NCI-H748 (cell line): Measurements from ENCODE around the gene SNAPC4.
A peak's percentile ranks its signal among the peaks of the same experiment; 100 is the strongest.
"Not testable (repeated sequence)": the region's sequence is repeated elsewhere in the genome, so short reads cannot be mapped to it uniquely, and the experiment has no call there.

ENCODE experiments used
- DNase-seq: peaks from one replicate; lab custom pipeline; 2025; ENCODE audit not compliant: unreplicated experiment; lab: John Stamatoyannopoulos, UW

SNAPC4 gene

GRCh38 chr9:136433043-136433715, 33.2 kb upstream of the SNAPC4 start:
- DNase-seq: no peak

GRCh38 chr9:136432591-136432990, 32.6 kb upstream of the SNAPC4 start:
- no peak for DNase-seq

- DNase-seq: no peak
Observed at GRCh38 chr9:136431782-136432350, 31.9 kb upstream of the SNAPC4 start.

GRCh38 chr9:136430588-136431234, 30.7 kb upstream of the SNAPC4 start:
- no peak for DNase-seq

- no peak for DNase-seq
Observed at GRCh38 chr9:136429683-136430491, 29.9 kb upstream of the SNAPC4 start.

- DNase-seq: no peak
Observed at GRCh38 chr9:136429075-136429628, 29.2 kb upstream of the SNAPC4 start.

GRCh38 chr9:136426787-136427186, 26.8 kb upstream of the SNAPC4 start:
- DNase-seq: no peak

GRCh38 chr9:136425367-136425766, 25.4 kb upstream of the SNAPC4 start:
- not testable (repeated sequence) for DNase-seq

- no peak for DNase-seq
Observed at GRCh38 chr9:136424750-136425362, 24.9 kb upstream of the SNAPC4 start.

- no peak for DNase-seq
Observed at GRCh38 chr9:136423432-136424146, 23.6 kb upstream of the SNAPC4 start.

- no peak for DNase-seq
Observed at GRCh38 chr9:136422876-136423275, 22.9 kb upstream of the SNAPC4 start.

GRCh38 chr9:136421791-136422190, 21.8 kb upstream of the SNAPC4 start:
- no peak for DNase-seq

GRCh38 chr9:136419092-136419420, 19.1 kb upstream of the SNAPC4 start:
- no peak for DNase-seq

- no peak for DNase-seq
Observed at GRCh38 chr9:136418182-136419091, 18.5 kb upstream of the SNAPC4 start.

- no peak for DNase-seq
Observed at GRCh38 chr9:136416914-136417313, 16.9 kb upstream of the SNAPC4 start.

- DNase-seq: no peak
Observed at GRCh38 chr9:136416427-136416826, 16.5 kb upstream of the SNAPC4 start.

- DNase-seq: no peak
Observed at GRCh38 chr9:136412962-136413361, 13.0 kb upstream of the SNAPC4 start.

- no peak for DNase-seq
Observed at GRCh38 chr9:136411378-136411777, 11.4 kb upstream of the SNAPC4 start.

GRCh38 chr9:136410500-136411287, 10.7 kb upstream of the SNAPC4 start, which contains the start of the genes ENTR1 and PMPCA:
Gene ENTR1, minus strand, starts transcription at chr9:136410614. Its CDS starts 217 bp downstream, at chr9:136410397.
Gene PMPCA, plus strand, starts transcription at chr9:136410658. Its CDS starts 11 bp downstream, at chr9:136410669.
- DNase-seq: peak; percentile 88
